ENCODE measurements around the gene STK24. TPM values are rescaled to one million over a fixed set of nuclear protein-coding genes. Genes with fewer than 3 reads are reported as not detected.

STK24 gene
- total RNA-seq, 1 donor from 2014 or later: 19.8 TPM

DNA sequence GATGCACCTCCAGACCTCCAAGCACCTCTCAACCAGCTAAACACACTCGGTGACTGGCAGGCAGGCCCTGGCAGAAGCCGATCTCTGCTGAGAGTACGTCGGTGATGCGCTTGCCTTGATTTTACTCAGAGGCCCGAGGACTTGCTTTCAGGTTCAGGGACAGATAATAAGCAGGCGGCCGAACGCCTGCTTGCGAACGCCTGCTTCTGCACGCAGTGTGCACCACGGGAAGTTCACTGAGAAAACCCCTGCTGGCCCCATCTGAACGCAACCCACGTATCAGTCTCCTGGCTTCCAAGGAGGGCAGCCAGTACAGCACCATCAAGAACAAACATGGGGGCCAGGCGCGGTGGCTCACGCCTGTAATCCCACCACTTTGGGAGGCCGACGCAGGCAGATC lies 108.0 kb downstream of the STK24 start:
- H3K27me3 ChIP-seq (ENCODE audit: control insufficient read depth in 3 of 3, insufficient read depth in 3 of 3, low read length in 3 of 3): no peaks in the 10 kb centered on the region
- peaks cover 13 to 30% (median 15%) of the 10 kb centered on the region in 3 donors for H3K36me3 ChIP-seq (ENCODE audit: control insufficient read depth in 3 of 3, insufficient read depth in 3 of 3, low read length in 3 of 3)
- H3K4me3 ChIP-seq (ENCODE audit: low read length in 3 of 3): no peak overlapping the region
- no peaks in the 10 kb centered on the region for H3K9me3 ChIP-seq (ENCODE audit: control insufficient read depth in 3 of 3, low read length in 3 of 3)
- H3K27ac ChIP-seq (ENCODE audit: low read depth, low read length): no peak overlapping the region
- peak overlapping the region in 1 of 3 donors; percentile 35 for H3K9ac ChIP-seq (ENCODE audit: low read depth in 1 of 3, low read length in 3 of 3)
- peaks cover 11 to 23% (median 17%) of the 10 kb centered on the region in 3 donors for H3K4me1 ChIP-seq (ENCODE audit: control insufficient read depth in 3 of 3, insufficient read depth in 3 of 3, low read length in 3 of 3)

DNA sequence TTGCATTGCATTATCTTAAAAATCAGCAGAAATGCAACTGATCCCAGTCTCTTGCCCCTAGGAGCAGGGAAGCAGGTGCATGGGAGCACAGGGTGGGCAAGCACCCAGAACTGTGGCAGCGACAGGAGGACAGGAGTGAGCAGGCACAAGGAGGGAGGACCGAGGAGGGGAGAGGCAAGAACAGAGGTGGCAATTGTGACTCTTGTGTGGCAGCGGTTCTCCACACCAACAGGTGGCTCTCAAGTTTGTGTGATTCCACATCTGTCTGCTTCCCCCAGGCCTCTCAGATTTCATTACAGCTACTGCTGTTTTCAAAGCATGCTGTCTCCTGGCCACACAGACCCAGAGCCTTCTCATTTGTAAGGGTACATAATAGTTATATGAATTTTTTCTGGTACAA lies 108.5 kb downstream of the STK24 start:
- H3K27ac ChIP-seq (ENCODE audit: low read depth, low read length): no peak overlapping the region
- peaks cover 15 to 31% (median 21%) of the 10 kb centered on the region in 3 donors for H3K36me3 ChIP-seq (ENCODE audit: control insufficient read depth in 3 of 3, insufficient read depth in 3 of 3, low read length in 3 of 3)
- no peaks in the 10 kb centered on the region for H3K9me3 ChIP-seq (ENCODE audit: control insufficient read depth in 3 of 3, low read length in 3 of 3)
- H3K4me3 ChIP-seq (ENCODE audit: low read length in 3 of 3): no peak overlapping the region
- peak overlapping the region in 1 of 3 donors; percentile 35 for H3K9ac ChIP-seq (ENCODE audit: low read depth in 1 of 3, low read length in 3 of 3)
- peaks cover 11 to 23% (median 13%) of the 10 kb centered on the region in 3 donors for H3K4me1 ChIP-seq (ENCODE audit: control insufficient read depth in 3 of 3, insufficient read depth in 3 of 3, low read length in 3 of 3)
- H3K27me3 ChIP-seq (ENCODE audit: control insufficient read depth in 3 of 3, insufficient read depth in 3 of 3, low read length in 3 of 3): no peaks in the 10 kb centered on the region

DNA sequence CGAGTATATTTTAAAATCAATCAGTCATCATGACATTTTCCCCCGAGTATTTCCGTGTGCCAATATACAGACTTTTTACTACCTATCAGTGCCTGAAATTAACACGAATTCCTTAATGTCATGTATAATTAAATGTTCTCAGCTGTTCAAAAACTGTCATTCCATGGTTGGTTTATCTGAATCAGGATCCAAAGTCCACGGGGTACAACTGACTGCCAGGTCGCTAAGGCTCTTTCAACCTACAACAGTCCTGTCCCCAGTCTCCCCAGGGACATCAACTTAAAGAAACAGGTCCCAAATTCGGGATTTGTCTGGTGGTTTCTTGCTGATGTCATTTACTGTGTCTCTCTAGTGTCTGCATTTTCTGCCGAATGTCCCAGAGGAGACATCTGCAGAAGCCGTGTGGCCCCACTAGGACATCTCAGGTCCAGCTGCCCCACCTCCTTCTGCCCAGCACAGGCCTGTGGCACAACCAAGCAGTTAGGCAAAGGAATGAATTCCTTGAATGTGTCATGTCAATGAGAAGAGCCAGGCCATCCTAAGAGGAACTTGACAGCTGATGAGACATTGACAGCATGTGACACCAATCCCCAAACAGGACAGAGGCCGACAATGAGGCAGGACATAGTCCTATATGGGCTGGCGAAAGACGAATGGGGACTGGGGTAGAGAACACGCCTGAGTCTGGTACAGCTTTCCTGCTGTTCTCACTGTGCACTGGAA lies 109.5 kb downstream of the STK24 start:
- Histone ChIP-seq H3K36me3 (ENCODE audit: control insufficient read depth in 3 of 3, insufficient read depth in 3 of 3, low read length in 3 of 3) (peaks cover 17 to 38% (median 22%) of the 10 kb centered on the region in 3 donors), H3K27me3 (ENCODE audit: control insufficient read depth in 3 of 3, insufficient read depth in 3 of 3, low read length in 3 of 3) (no peaks in the 10 kb centered on the region), H3K27ac (ENCODE audit: low read depth, low read length) (no peak overlapping the region), H3K9ac (ENCODE audit: low read depth in 1 of 3, low read length in 3 of 3) (no peak overlapping the region), H3K9me3 (ENCODE audit: control insufficient read depth in 3 of 3, low read length in 3 of 3) (no peaks in the 10 kb centered on the region), H3K4me1 (ENCODE audit: control insufficient read depth in 3 of 3, insufficient read depth in 3 of 3, low read length in 3 of 3) (peaks cover 14 to 27% (median 22%) of the 10 kb centered on the region in 3 donors), H3K4me3 (ENCODE audit: low read length in 3 of 3) (no peak overlapping the region)

DNA sequence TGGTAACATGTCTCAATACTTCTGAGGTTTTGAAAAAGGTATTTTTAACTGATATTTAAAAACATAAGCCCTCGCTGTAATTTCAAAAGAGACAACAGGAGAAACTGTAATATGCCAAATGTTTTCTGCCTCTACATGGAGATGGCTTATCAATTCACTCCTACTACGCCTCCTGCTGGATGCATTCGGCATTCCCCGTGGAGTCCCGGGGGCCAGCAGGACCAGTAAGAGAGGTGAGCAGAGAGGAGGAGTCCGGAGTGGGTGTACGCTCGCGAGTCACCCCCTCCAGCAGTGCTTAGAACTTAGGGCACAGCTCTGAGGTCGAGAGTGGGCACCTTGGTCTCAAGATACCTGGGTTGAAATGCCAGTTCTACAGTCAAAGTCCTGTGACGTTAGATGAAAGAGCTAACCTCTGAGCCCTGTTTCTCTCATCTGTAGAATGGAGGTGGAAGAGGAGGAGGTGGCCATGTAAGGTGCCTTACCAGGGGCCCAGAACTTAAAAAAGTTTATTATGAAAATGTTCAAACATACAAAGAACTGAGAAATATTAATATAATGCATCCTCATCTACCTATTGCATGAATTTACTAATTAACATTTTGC lies 110.2 kb downstream of the STK24 start:
- Histone ChIP-seq H3K27ac (ENCODE audit: low read depth, low read length) (no peak overlapping the region), H3K4me3 (ENCODE audit: low read length in 3 of 3) (no peak overlapping the region), H3K27me3 (ENCODE audit: control insufficient read depth in 3 of 3, insufficient read depth in 3 of 3, low read length in 3 of 3) (no peaks in the 10 kb centered on the region), H3K9ac (ENCODE audit: low read depth in 1 of 3, low read length in 3 of 3) (no peak overlapping the region), H3K4me1 (ENCODE audit: control insufficient read depth in 3 of 3, insufficient read depth in 3 of 3, low read length in 3 of 3) (peaks cover 14 to 27% (median 22%) of the 10 kb centered on the region in 3 donors), H3K36me3 (ENCODE audit: control insufficient read depth in 3 of 3, insufficient read depth in 3 of 3, low read length in 3 of 3) (peaks cover 18 to 31% (median 19%) of the 10 kb centered on the region in 3 donors), H3K9me3 (ENCODE audit: control insufficient read depth in 3 of 3, low read length in 3 of 3) (no peaks in the 10 kb centered on the region)

DNA sequence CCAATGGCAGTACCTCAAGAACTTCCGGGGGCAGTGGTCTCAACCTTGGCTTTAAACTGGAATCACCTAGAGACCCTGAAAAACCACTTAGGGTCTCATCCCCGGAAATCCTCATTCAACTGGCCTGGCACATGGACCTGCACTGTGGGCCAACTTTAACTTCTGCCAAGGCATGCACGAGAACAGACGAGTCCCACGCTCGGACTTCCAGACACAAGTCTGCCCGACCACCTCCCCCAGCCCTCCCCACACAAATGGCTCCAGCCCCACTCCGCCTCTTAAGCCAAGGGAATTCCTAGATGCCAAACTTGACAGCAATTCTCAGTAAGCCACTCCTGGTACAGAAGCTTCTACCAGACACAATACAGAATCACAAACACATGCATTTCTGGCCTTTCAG lies 114.0 kb downstream of the STK24 start:
- Histone ChIP-seq H3K27ac (ENCODE audit: low read depth, low read length) (no peak overlapping the region), H3K36me3 (ENCODE audit: control insufficient read depth in 3 of 3, insufficient read depth in 3 of 3, low read length in 3 of 3) (peaks cover 30 to 47% (median 41%) of the 10 kb centered on the region in 3 donors), H3K9ac (ENCODE audit: low read depth in 1 of 3, low read length in 3 of 3) (no peak overlapping the region), H3K9me3 (ENCODE audit: control insufficient read depth in 3 of 3, low read length in 3 of 3) (no peaks in the 10 kb centered on the region), H3K27me3 (ENCODE audit: control insufficient read depth in 3 of 3, insufficient read depth in 3 of 3, low read length in 3 of 3) (no peaks in the 10 kb centered on the region), H3K4me3 (ENCODE audit: low read length in 3 of 3) (no peak overlapping the region), H3K4me1 (ENCODE audit: control insufficient read depth in 3 of 3, insufficient read depth in 3 of 3, low read length in 3 of 3) (peaks cover 7 to 17% (median 16%) of the 10 kb centered on the region in 3 donors)

DNA sequence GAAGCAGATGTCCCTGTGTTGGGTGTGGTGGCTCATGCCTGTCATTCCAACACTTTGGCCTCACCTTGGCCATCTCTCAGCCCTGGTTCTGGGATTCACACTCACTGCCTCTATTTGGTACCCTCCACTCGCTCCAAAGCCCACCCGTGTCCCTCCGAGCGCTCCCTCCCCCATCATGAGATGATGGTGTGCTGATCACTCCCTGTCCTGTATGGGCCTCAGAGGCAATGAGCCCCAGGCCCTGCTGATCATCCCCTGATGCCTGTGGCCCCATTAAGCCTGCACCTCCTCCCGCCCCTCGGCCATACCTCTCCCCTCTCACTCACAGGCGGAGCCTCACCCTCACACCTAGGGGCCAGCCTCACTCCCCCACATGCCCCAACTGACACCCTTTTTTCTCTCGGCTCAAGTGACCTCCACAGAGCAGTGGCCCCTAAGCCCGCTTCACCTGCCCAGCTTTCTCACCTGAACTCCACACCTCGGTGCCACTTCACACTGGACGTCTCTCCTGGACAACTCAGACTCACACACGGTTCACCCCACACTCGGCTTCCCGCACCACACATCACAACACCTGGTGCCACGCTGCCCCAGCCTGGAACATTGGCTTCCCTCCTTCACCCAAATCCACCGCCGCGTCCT lies 114.5 kb downstream of the STK24 start:
- peaks cover 30 to 47% (median 42%) of the 10 kb centered on the region in 3 donors for H3K36me3 ChIP-seq (ENCODE audit: control insufficient read depth in 3 of 3, insufficient read depth in 3 of 3, low read length in 3 of 3)
- no peaks in the 10 kb centered on the region for H3K9me3 ChIP-seq (ENCODE audit: control insufficient read depth in 3 of 3, low read length in 3 of 3)
- H3K9ac ChIP-seq (ENCODE audit: low read depth in 1 of 3, low read length in 3 of 3): no peak overlapping the region
- H3K27me3 ChIP-seq (ENCODE audit: control insufficient read depth in 3 of 3, insufficient read depth in 3 of 3, low read length in 3 of 3): no peaks in the 10 kb centered on the region
- peaks cover 3 to 15% (median 10%) of the 10 kb centered on the region in 3 donors for H3K4me1 ChIP-seq (ENCODE audit: control insufficient read depth in 3 of 3, insufficient read depth in 3 of 3, low read length in 3 of 3)
- H3K27ac ChIP-seq (ENCODE audit: low read depth, low read length): no peak overlapping the region
- no peak overlapping the region for H3K4me3 ChIP-seq (ENCODE audit: low read length in 3 of 3)

DNA sequence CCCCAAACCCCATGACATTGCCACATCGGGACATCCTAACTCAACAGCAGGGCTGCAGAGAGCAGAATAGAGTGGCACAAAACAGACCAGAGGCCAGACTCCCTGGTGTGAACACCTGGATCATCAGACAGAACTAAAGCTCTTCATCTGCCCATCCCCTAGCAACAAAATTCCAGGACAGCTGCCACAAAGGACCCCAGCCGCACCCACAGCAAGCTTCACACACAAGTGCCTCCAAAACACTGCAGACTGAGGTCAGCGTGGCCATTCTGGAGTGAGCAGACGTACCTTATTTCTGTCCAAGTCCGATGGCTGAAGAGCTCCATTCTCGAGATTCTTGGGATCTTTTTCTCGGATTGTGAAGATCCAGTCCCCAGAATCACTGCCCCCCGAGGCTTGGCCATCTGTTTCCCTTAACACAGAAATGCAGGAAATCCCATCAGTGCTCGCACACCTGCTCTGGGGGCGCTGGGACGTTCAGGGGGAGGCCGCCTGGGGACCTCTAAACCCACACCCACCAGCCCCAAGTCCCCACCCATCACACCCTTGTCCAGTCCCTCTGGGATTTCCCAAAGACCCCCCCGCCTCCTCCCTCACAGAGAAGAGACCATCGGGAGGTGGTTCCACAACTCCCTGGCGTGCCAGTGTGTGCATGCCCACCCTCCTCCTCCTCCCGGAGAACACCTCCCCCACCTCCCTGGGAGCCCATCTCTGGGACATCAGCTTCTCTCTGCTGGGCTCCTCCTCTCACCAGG lies 115.2 kb downstream of the STK24 start:
- H3K4me1 ChIP-seq (ENCODE audit: control insufficient read depth in 3 of 3, insufficient read depth in 3 of 3, low read length in 3 of 3): peaks cover 3 to 14% (median 9%) of the 10 kb centered on the region in 3 donors

DNA sequence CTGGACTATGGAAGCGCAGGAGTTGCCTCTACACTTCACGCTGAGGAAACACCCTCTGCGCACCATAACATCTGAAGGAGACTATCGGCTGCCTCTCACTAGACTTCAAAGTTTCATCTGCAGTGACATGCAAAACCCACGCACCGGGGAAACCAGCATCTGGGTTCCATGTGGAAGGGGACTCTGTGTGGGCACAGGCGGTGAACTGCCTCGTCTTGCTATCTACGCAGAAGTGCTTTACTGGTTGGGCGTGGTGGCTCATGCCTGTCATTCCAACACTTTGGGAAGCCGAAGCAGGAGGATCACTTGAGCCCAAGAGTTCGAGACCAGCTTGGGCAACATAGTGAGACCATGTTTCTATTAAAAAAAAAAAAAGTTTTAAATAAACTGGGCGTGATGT lies 116.4 kb downstream of the STK24 start:
- Histone ChIP-seq H3K9me3 (ENCODE audit: control insufficient read depth in 3 of 3, low read length in 3 of 3) (no peaks in the 10 kb centered on the region), H3K27me3 (ENCODE audit: control insufficient read depth in 3 of 3, insufficient read depth in 3 of 3, low read length in 3 of 3) (no peaks in the 10 kb centered on the region), H3K4me1 (ENCODE audit: control insufficient read depth in 3 of 3, insufficient read depth in 3 of 3, low read length in 3 of 3) (peaks cover 3 to 14% (median 9%) of the 10 kb centered on the region in 3 donors), H3K4me3 (ENCODE audit: low read length in 3 of 3) (no peak overlapping the region), H3K27ac (ENCODE audit: low read depth, low read length) (no peak overlapping the region), H3K36me3 (ENCODE audit: control insufficient read depth in 3 of 3, insufficient read depth in 3 of 3, low read length in 3 of 3) (peaks cover 40 to 59% (median 51%) of the 10 kb centered on the region in 3 donors), H3K9ac (ENCODE audit: low read depth in 1 of 3, low read length in 3 of 3) (no peak overlapping the region)

More for the DNA sequence above, 115.2 kb downstream of the STK24 start:
- Histone ChIP-seq H3K4me3 (ENCODE audit: low read length in 3 of 3) (no peak overlapping the region), H3K27ac (ENCODE audit: low read depth, low read length) (no peak overlapping the region), H3K27me3 (ENCODE audit: control insufficient read depth in 3 of 3, insufficient read depth in 3 of 3, low read length in 3 of 3) (no peaks in the 10 kb centered on the region), H3K9me3 (ENCODE audit: control insufficient read depth in 3 of 3, low read length in 3 of 3) (no peaks in the 10 kb centered on the region), H3K36me3 (ENCODE audit: control insufficient read depth in 3 of 3, insufficient read depth in 3 of 3, low read length in 3 of 3) (peaks cover 34 to 52% (median 46%) of the 10 kb centered on the region in 3 donors), H3K9ac (ENCODE audit: low read depth in 1 of 3, low read length in 3 of 3) (peak overlapping the region in 1 of 3 donors; percentile 16)

DNA sequence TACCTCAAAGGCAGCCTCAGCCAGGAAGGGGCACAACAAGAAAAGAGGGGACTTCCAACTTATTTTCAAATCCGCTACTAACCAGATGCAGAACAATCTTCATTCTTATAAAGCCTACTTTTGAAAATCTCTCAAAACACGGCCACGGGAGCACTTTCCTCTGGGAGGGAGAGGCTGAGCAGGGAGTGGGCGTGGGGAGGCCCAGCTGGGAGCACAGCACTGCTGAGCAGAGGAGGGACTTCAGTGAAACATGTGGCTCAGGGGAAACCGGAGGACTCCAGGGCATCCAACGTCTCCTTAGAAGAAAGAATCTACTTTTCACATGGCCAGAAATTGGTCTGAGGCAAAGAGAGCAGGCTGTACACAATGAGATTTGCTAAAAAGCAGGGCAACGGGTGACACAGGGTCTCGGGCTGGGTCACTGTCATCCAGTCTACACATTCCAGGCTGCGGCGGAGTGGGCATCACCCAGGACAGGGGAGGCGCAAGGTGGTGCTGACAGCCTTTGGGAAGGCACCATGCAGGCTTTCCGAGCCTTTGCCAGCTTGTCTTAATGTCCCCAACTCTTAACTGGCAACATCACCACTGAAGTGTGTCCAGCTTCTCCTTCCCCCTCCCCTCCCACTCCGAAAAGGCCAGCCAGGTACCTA lies 117.1 kb downstream of the STK24 start:
- Histone ChIP-seq H3K36me3 (ENCODE audit: control insufficient read depth in 3 of 3, insufficient read depth in 3 of 3, low read length in 3 of 3) (peaks cover 34 to 53% (median 47%) of the 10 kb centered on the region in 3 donors), H3K9ac (ENCODE audit: low read depth in 1 of 3, low read length in 3 of 3) (no peak overlapping the region), H3K27me3 (ENCODE audit: control insufficient read depth in 3 of 3, insufficient read depth in 3 of 3, low read length in 3 of 3) (no peaks in the 10 kb centered on the region), H3K9me3 (ENCODE audit: control insufficient read depth in 3 of 3, low read length in 3 of 3) (no peaks in the 10 kb centered on the region), H3K27ac (ENCODE audit: low read depth, low read length) (no peak overlapping the region), H3K4me3 (ENCODE audit: low read length in 3 of 3) (no peak overlapping the region), H3K4me1 (ENCODE audit: control insufficient read depth in 3 of 3, insufficient read depth in 3 of 3, low read length in 3 of 3) (peaks cover 3 to 16% (median 10%) of the 10 kb centered on the region in 3 donors)
